ENCODE data around the gene NELFA.

The NELFA gene

GRCh38 chr4:1964443-1964842 is 44.3 kb downstream of the NELFA start:
- no peak overlapping the region for H3K27ac ChIP-seq
- no peak for TF ChIP-seq ZFX (IDR thresholded peaks at IDR 0.05; ENCODE audit: borderline replicate concordance)
- no peak for TF ChIP-seq CTCF (IDR thresholded peaks at IDR 0.05)

GRCh38 chr4:1962980-1963379 is 45.8 kb downstream of the NELFA start:
- no peak overlapping the region for H3K27ac ChIP-seq
- TF ChIP-seq ZFX (IDR thresholded peaks at IDR 0.05; ENCODE audit: borderline replicate concordance) (no peak), CTCF (IDR thresholded peaks at IDR 0.05) (no peak)

- TF ChIP-seq ZFX (IDR thresholded peaks at IDR 0.05; ENCODE audit: borderline replicate concordance) (no peak), CTCF (IDR thresholded peaks at IDR 0.05) (no peak)
- no peak overlapping the region for H3K27ac ChIP-seq
These were observed 47.2 kb downstream of the NELFA start for GRCh38 chr4:1961563-1961962.

GRCh38 chr4:1961038-1961437 is 47.7 kb downstream of the NELFA start:
- H3K27ac ChIP-seq = no peak overlapping the region
- TF ChIP-seq CTCF (IDR thresholded peaks at IDR 0.05) = no peak
- TF ChIP-seq ZFX (IDR thresholded peaks at IDR 0.05; ENCODE audit: borderline replicate concordance) = no peak

GRCh38 chr4:1960170-1960825 is 48.5 kb downstream of the NELFA start:
- TF ChIP-seq ZFX (IDR thresholded peaks at IDR 0.05; ENCODE audit: borderline replicate concordance) = no peak
- no peak for TF ChIP-seq CTCF (IDR thresholded peaks at IDR 0.05)
- no peak overlapping the region for H3K27ac ChIP-seq

GRCh38 chr4:1959104-1959384 is 49.7 kb downstream of the NELFA start:
- TF ChIP-seq ZFX (IDR thresholded peaks at IDR 0.05; ENCODE audit: borderline replicate concordance) (no peak), CTCF (IDR thresholded peaks at IDR 0.05) (no peak)
- H3K27ac ChIP-seq = no peak overlapping the region

GRCh38 chr4:1958276-1959103 is 50.3 kb downstream of the NELFA start:
- H3K27ac ChIP-seq = no peak overlapping the region
- TF ChIP-seq ZFX (IDR thresholded peaks at IDR 0.05; ENCODE audit: borderline replicate concordance) (no peak), CTCF (IDR thresholded peaks at IDR 0.05) (no peak)

Measured in 22Rv1 (cell line).